GM19468 (cell line): ENCODE measurements around the gene CAPN5.

Experiments used
- ATAC-seq: cut with Tn5 transposase; IDR thresholded peaks from one replicate; pipeline ENCODE4 v1.9.1; 2021; ENCODE audit warnings: mild to moderate bottlenecking, moderate library complexity, moderate number of reproducible peaks; ENCODE audit not compliant: unreplicated experiment; ENCODE audit errors: extremely low read depth

CAPN5 gene

DNA sequence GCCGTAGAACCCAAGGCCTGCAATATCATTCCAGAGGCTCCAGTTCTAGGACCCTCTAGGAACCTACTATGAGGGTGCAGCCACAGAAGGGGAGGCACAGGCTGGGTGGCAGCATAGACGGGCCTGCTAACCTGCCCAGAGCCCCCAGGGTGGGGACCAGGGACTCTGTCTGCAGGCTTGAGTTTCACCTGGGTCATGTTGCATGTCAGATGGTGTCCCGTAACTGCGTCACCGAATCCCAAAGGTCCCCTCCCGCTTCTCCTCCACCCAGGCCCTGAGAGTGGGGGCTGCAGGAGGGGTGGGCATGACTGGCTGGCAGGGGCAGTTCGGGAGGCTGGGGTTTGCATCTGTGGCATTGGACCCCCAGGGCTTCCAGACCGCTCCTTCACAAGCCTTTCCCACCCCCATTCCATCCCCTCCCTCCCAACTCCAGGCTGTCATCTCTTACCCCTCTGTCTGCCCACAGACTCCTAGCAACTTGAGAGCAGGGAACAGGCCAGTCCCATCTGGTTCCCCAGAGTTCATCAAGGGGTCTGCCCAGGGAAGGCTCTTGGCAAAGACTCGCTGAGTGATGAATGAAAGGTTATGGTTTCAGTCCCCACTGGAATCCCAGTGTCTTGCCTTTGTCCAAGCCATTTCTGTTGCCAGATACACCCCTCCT, 77.6 kb downstream of the CAPN5 start:
- ATAC-seq = no peak

DNA sequence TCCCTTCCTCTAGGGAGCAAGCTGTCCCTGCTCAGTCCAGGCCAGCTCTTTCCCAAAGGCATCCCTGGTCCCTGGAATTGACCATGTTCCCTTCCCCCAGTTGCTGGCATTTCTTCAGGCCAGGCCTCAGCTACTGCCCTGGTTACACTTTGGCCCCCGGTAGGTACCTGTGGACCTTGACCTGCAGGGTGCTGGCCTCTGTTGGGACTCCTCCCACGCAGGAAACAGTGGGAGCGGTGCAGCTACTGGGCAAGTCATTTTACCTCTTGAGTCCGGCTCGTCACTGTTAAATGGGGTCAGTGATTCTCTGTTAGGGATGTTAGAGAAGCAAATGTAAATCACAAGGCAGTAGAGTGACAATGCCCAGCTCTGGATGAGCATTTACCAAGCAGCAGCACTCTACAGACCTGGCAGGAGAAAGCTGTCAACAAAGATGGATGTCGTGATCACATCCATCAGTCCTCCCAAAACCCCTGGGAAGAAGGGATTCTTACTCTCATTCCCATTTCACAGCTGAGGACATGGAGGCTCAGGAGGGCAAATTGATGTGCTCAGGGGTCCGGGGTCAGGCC, 78.2 kb downstream of the CAPN5 start:
- ATAC-seq = no peak

DNA sequence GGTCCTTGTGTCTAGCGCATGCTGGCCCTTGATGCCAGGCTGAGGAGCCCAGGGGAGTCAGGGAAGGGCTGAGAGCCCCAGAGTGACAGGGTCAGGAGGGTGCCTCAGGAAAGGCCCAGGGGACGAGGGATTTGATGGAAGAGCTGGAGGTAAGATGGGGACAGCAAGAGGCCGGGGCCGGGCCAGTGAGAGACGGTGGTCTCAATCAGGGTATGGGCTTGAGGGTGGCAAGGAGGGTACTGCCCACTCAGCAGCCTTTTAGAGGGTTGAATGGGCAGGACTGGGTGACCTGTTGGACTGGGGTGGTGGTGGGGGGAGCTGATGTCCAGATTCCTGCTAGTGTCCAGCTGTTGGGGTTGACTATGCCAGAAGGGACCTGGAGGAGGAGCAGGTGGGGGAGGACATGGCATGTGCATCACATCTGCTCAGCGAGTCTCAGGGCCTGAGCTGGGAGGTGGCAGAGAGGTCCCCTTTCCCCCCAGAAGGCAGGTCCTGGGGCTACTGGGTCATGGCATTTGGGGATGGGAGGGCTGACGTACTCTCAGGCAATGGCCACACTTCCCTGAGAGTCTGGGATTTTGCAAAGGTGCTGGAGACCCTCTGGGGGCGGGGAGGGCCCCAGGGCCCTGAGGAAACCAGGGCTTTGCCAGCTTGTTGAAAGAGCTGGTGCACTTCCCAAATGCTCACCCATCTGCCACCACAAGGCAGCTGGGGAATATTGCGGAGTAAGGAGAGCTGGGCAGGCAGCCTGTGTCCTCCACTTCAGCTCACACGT, 79.7 kb downstream of the CAPN5 start:
- ATAC-seq = no peak

GRCh38 chr11:77147036-77147315, 80.2 kb downstream of the CAPN5 start:
- no peak for ATAC-seq

- no peak for ATAC-seq
Observed at GRCh38 chr11:77147668-77148321, 81.0 kb downstream of the CAPN5 start.

DNA sequence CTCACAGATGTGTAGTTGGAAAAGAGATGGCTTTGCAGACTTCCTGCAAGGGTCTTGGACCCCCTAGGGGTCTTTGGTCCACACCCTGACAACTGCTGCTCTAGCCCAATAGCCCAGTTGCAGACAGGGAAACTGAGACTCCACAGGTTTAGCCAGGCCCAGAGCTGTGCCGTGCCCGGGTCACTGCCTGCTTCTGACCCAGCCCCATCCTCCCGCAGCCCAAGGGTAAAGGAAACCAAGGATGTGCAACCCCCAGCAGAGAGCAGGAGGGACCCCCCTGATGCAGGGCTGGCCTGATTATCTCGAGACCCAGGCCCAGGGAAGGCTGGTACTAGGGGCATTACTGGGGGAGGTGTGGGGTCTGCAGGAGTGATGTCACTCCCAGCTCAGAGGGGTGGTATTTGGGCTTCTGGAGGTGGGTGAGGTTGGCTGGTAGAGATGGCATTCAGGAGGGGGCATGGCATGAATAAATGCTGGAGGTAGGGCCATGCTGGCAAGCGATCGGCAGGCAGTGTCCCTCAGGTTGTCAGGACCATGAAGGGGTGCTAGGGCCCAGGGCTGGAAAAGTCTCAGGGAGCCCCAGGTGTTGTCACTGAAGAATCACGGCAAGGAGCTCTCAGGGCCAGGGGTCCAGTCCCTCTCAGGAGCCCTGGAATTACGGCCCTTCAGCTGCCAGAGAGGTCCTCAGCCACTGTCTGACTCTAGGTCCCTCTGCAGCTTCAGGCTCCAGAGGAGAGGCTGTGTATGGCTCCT, 82.4 kb downstream of the CAPN5 start:
- ATAC-seq = no peak

- ATAC-seq = no peak
Observed at GRCh38 chr11:77149716-77150392, 83.1 kb downstream of the CAPN5 start.

DNA sequence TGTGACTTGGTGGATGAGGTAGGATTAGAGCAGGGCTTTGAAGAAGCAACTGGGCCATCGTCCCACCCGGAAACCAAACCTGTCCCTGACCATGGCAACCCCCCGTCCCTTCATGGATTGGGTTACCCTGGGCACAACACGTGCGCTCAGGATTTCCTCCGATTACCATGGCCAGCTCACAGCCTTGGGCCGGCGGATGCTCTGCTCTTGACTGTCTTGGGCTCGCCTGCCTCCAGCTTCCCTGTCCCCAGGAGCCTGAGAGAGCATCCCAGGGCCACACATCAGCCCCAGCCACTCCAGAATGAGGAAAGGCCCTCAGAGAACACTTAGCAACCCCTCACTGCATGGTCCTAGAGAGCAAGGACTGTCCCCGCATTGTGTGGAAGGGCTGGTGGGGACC, 84.1 kb downstream of the CAPN5 start:
- no peak for ATAC-seq

DNA sequence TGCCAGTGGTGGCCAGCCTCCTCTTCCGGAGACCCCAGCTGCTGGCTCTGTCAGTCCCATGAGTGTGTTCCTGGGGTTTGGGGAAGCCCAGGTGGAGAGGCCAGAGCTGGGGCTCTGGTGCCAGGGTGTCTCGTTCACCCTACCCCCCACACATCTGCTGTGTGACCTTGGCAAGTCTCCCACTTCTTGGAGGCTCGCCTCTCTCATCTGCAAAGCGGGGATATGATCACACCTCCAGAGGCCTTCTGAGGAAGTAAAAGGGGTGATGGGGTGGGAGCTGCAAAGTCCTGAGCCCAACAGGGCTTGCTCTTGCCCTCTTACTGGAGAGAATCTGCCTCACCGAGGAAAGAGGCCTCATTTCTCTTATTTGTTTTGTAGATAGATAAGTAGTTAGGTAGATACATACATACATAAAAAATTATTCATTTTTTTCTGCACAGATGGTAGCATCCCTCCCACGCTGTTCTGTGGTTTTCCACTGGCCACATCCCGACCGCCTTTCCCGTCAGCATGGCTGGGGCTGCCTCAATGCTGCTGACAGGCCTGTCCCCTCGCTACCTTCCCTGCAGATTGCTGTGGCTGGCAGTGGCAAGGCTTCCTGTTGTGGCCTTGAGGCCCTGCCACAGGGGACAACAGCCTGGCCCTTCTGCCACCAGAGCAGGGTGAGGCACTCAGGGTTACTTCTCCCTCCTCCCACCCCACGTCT, 85.2 kb downstream of the CAPN5 start:
- ATAC-seq = no peak

DNA sequence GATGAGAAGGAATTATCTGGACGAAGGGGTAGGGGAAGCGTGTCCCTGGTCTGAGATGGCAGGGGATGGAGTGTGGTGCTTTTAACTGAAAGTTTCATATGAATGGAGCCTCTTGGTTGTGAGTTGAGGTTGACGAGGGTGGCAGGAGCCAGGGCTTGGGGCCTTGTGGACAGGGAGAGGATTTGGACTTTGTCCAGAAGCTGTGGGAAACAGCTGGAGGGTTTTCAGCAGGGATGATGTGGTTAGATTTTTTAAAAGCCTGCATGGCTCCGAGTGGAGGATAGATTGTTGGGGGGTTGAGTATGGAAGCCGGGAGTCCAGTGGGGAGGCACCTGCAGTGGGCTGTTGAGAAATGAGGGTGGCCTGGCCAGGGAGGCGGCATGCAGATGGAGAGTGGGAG, 86.1 kb downstream of the CAPN5 start:
- no peak for ATAC-seq

DNA sequence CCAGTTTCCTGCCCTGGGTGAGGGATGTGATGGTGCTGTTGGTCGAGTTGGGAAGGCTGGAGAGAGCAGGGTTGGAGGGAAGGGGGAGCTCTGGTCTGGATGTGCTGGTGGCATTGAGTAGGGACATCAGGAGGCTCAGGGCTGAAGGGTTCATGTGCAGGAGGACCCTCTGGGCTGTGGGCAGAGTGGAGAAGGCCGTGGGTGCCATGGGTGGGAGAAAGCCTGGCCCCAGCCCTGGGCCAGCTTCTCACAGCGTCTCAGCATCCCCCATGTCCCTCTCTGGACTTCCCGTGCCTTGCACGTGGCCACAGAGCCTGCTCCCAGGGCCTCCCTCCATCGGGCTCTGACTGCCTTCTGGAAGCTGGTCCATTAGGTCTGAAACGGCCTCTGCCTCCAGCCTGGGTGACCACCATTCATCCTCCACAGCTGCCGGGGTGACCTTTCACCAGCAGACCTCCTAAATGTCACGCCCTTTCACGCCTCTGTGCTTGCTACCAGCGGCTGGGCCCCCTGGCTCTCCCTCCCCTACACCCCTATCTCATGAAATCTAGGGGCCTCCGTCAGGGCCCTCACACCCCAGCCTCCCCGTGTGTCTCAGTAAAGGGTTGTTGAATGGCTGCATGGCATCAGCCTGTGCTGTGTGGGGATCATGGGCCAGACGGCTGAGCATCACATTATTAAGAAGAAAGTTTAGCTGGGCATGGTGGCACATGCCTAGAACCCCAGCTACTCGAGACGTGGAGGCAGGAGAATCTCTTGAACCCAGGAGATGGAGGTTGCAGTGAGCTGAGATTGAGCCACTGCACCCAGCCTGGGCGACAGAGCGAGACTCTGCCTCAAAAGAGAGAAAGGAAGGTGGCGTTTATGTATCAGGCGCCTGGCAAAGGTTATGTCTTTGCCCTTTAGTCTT, 86.8 kb downstream of the CAPN5 start:
- ATAC-seq = no peak

DNA sequence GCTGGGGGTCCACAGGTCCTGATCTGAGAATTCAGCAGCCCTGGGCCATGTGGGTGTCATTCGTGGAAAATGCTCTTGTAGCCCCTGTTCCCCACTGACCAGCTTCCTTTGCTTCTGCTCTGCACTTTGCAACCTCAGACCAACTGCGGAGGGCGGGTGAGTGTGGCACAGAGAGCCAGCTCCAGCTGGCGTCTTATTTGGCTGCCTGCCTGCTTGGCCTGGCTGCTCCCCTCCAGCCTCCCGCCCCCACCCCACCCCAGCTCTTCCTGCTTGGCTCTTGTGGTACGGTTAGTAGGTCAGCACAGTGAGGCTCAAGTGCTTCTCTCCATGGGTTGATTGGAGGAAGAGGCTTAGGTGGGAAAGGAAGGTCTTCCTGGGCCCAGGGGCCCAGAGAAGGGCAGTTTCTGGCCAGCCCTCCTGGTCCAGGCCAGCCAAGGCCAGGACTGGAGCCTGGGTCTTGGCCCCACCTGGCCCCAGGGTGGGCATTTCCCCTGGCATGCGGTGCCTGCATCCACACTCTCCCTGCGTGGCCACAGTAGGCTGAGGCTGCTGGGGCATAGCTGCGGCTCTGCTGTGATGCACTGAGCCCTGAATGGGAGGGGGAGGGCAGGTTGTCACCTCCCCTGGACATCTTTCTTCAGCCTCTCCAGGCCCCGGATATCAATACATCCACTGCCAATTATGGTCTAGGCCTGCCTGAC, 87.8 kb downstream of the CAPN5 start:
- no peak for ATAC-seq

DNA sequence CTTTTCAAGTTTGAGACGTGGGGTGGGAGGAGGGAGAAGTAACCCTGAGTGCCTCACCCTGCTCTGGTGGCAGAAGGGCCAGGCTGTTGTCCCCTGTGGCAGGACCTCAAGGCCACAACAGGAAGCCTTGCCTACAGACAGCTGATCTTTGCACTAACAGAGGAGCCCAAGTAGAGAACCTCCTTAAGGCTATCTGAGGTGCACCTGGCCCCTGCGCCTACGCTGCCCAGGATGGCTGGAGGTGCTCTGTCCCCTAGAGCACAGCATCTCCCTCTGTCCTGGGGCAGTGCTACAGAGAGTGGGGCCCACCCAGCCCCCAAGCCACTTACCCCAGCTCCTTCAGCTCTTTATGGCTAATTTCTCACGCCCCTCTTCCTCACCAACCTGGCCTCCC, 88.3 kb downstream of the CAPN5 start:
- ATAC-seq = no peak

DNA sequence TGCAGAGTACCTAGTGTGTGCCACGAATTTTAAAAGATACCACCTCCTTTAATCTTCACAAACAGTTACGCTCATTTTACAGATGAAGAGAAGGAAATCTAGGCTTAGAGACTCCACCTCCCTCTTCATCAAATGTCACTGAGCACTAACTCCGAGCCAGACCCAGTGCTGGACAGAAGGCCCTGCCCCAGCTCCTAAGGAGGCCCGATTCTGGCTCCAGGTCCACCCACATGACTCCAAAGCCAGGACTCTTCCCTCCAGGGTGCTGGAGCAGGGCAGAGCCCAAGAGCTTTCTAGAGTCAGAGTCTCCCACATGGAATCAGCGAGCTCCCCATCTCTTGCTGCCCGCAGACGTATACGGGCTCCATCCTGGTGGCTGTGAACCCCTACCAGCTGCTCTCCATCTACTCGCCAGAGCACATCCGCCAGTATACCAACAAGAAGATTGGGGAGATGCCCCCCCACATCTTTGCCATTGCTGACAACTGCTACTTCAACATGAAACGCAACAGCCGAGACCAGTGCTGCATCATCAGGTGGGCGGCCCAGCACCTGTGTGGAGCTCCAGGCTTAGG, 88.9 kb downstream of the CAPN5 start:
- ATAC-seq = no peak

DNA sequence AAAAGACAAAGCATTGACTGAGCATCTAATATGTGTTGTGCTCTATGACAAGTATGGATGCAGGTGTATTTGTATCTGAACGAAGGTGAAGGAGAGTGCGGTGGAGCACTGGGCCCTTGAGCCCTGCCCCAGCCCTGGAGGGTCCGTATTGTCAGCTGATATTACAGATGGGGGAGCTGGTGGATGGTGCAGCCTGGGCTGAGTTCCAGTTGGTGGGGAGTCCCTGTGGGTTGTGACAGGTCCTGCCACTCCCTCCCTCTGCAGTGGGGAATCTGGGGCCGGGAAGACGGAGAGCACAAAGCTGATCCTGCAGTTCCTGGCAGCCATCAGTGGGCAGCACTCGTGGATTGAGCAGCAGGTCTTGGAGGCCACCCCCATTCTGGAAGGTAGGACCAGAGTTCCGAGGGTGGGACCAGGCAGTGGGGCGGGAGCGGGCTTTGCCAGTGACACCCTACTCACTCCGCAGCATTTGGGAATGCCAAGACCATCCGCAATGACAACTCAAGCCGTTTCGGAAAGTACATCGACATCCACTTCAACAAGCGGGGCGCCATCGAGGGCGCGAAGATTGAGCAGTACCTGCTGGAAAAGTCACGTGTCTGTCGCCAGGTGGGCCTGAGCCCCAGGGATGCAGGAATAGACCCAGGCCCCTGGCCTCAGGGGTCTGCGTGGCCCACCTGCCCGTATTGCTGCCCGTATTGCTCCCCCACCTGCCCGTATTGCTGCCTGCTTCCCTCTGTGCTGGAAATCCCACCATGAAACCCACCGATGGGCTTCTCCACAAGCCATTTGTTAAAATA, 89.8 kb downstream of the CAPN5 start:
- no peak for ATAC-seq

DNA sequence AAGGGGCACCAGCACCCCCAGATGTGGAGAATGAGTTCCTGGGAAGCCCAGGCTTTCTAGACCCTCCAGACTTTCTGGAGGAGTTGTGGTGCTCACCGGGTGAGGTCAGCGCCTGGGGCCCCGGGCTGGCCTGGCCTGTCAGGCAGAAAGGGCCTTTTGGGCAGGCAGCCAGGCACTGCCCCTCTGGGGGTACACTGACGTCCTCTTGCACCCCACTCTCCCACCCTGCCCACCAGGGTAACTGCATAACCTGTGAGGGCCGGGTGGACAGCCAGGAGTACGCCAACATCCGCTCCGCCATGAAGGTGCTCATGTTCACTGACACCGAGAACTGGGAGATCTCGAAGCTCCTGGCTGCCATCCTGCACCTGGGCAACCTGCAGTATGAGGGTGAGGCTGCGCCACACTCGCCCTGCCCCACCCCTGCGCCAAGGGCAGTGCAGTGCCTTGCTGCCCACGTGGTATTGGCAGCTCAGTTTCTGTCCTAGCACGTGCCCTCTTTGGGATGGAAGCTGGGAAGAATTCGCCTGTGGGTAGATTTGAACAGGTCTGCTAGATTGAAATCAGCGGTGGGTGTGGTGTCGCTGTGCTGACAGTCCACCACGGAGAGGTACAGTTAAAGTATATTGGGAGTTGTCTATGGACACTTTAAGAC, 91.4 kb downstream of the CAPN5 start:
- ATAC-seq = no peak
